ENCODE results near the gene CYTH1. TPM values are rescaled to one million over a fixed set of nuclear protein-coding genes. Genes with fewer than 3 reads are reported as not detected.
A peak's percentile ranks its signal among the peaks of the same experiment; 100 is the strongest.

CYTH1 gene
- total and polyA plus RNA-seq, 5 donors from 2014 or later = 202 to 487 (median 206) TPM

- H3K4me1 ChIP-seq (ENCODE audit: control insufficient read depth, insufficient read depth, low read length, poor library complexity, severe bottlenecking) = peaks cover 21% of the 10 kb centered on the region
- Mint-ChIP-seq H3K27me3 (no peaks in the 10 kb centered on the region), H3K4me1 (peaks cover 7 to 34% (median 26%) of the 10 kb centered on the region in 4 donors)
Observed at GRCh38 chr17:78669975-78670518, 112.0 kb downstream of the CYTH1 start.

GRCh38 chr17:78669256-78669974, 112.7 kb downstream of the CYTH1 start:
- H3K4me3 Mint-ChIP-seq = peak overlapping the region in 2 of 4 donors; percentile 42 to 66
- Histone ChIP-seq H3K4me3 (ENCODE audit: low read depth, low read length) (no peak overlapping the region), H3K36me3 (ENCODE audit: control insufficient read depth, insufficient read depth, low read length) (peaks cover 36% of the 10 kb centered on the region), H3K9me3 (ENCODE audit: control insufficient read depth in 2 of 2, low read length in 2 of 2) (no peaks in the 10 kb centered on the region), H3K27me3 (ENCODE audit: control insufficient read depth, insufficient read depth, low read length) (no peaks in the 10 kb centered on the region), H3K4me1 (ENCODE audit: control insufficient read depth, insufficient read depth, low read length, poor library complexity, severe bottlenecking) (peaks cover 21% of the 10 kb centered on the region), H3K27ac (ENCODE audit: insufficient read depth, low read length, poor library complexity, severe bottlenecking) (no peak overlapping the region)
- peaks cover 7 to 40% (median 27%) of the 10 kb centered on the region in 4 donors for H3K4me1 Mint-ChIP-seq
- DNase-seq (no peak), ATAC-seq (ENCODE audit: low read depth in 2 of 2) (no peak)
- peaks cover 25% of the 10 kb centered on the region for H3K36me3 Mint-ChIP-seq
- no peaks in the 10 kb centered on the region for H3K9me3 Mint-ChIP-seq
- H3K27me3 Mint-ChIP-seq = no peaks in the 10 kb centered on the region
- H3K27ac Mint-ChIP-seq = peak overlapping the region; percentile 67 to 81 (median 78)

More at GRCh38 chr17:78669975-78670518, 112.0 kb downstream of the CYTH1 start:
- Histone ChIP-seq H3K27me3 (ENCODE audit: control insufficient read depth, insufficient read depth, low read length) (no peaks in the 10 kb centered on the region), H3K9me3 (ENCODE audit: control insufficient read depth in 2 of 2, low read length in 2 of 2) (no peaks in the 10 kb centered on the region), H3K4me3 (ENCODE audit: low read depth, low read length) (no peak overlapping the region), H3K36me3 (ENCODE audit: control insufficient read depth, insufficient read depth, low read length) (peaks cover 42% of the 10 kb centered on the region), H3K27ac (ENCODE audit: insufficient read depth, low read length, poor library complexity, severe bottlenecking) (no peak overlapping the region)
- no peak for DNase-seq
- Mint-ChIP-seq H3K4me3 (peak overlapping the region in 2 of 4 donors; percentile 41 to 66), H3K9me3 (no peaks in the 10 kb centered on the region), H3K36me3 (peaks cover 30% of the 10 kb centered on the region), H3K27ac (peak overlapping the region in 2 of 3 donors; percentile 67 to 82)
- ATAC-seq (ENCODE audit: low read depth in 2 of 2) = no peak

- H3K36me3 Mint-ChIP-seq = peaks cover 23% of the 10 kb centered on the region
- H3K27me3 ChIP-seq (ENCODE audit: control insufficient read depth, insufficient read depth, low read length) = no peaks in the 10 kb centered on the region
- peaks cover 7 to 40% (median 27%) of the 10 kb centered on the region in 4 donors for H3K4me1 Mint-ChIP-seq
- no peaks in the 10 kb centered on the region for H3K9me3 ChIP-seq (ENCODE audit: control insufficient read depth in 2 of 2, low read length in 2 of 2)
- H3K27ac Mint-ChIP-seq = peak overlapping the region; percentile 67 to 81 (median 78)
- no peak for ATAC-seq (ENCODE audit: low read depth in 2 of 2)
- H3K4me3 Mint-ChIP-seq = peak overlapping the region in 2 of 4 donors; percentile 42 to 66
- no peak for DNase-seq
- H3K27ac ChIP-seq (ENCODE audit: insufficient read depth, low read length, poor library complexity, severe bottlenecking) = no peak overlapping the region
- H3K4me1 ChIP-seq (ENCODE audit: control insufficient read depth, insufficient read depth, low read length, poor library complexity, severe bottlenecking) = peaks cover 21% of the 10 kb centered on the region
- peaks cover 31% of the 10 kb centered on the region for H3K36me3 ChIP-seq (ENCODE audit: control insufficient read depth, insufficient read depth, low read length)
- H3K9me3 Mint-ChIP-seq = no peaks in the 10 kb centered on the region
- no peak overlapping the region for H3K4me3 ChIP-seq (ENCODE audit: low read depth, low read length)
- no peaks in the 10 kb centered on the region for H3K27me3 Mint-ChIP-seq
Observed at GRCh38 chr17:78668847-78669246, 113.2 kb downstream of the CYTH1 start.

- no peak overlapping the region for H3K27ac ChIP-seq (ENCODE audit: insufficient read depth, low read length, poor library complexity, severe bottlenecking)
- Mint-ChIP-seq H3K27me3 (no peaks in the 10 kb centered on the region), H3K36me3 (peaks cover 19% of the 10 kb centered on the region), H3K4me1 (peaks cover 7 to 43% (median 27%) of the 10 kb centered on the region in 4 donors), H3K9me3 (no peaks in the 10 kb centered on the region), H3K4me3 (peak overlapping the region in 1 of 4 donors; percentile 56), H3K27ac (peak overlapping the region in 2 of 3 donors; percentile 67 to 91)
- peaks cover 22% of the 10 kb centered on the region for H3K36me3 ChIP-seq (ENCODE audit: control insufficient read depth, insufficient read depth, low read length)
- DNase-seq (no peak), ATAC-seq (ENCODE audit: low read depth in 2 of 2) (no peak)
- no peak overlapping the region for H3K4me3 ChIP-seq (ENCODE audit: low read depth, low read length)
- no peaks in the 10 kb centered on the region for H3K27me3 ChIP-seq (ENCODE audit: control insufficient read depth, insufficient read depth, low read length)
- H3K9me3 ChIP-seq (ENCODE audit: control insufficient read depth in 2 of 2, low read length in 2 of 2) = no peaks in the 10 kb centered on the region
- peaks cover 21% of the 10 kb centered on the region for H3K4me1 ChIP-seq (ENCODE audit: control insufficient read depth, insufficient read depth, low read length, poor library complexity, severe bottlenecking)
Observed at GRCh38 chr17:78667741-78668640, 114.1 kb downstream of the CYTH1 start.

GRCh38 chr17:78667091-78667490, 115.0 kb downstream of the CYTH1 start:
- no peak for ATAC-seq (ENCODE audit: low read depth in 2 of 2)

GRCh38 chr17:78665952-78666920, 115.8 kb downstream of the CYTH1 start:
- no peaks in the 10 kb centered on the region for H3K9me3 Mint-ChIP-seq
- H3K27me3 Mint-ChIP-seq = no peaks in the 10 kb centered on the region
- H3K4me3 ChIP-seq (ENCODE audit: low read depth, low read length) = peak overlapping the region; percentile 53
- ATAC-seq (ENCODE audit: low read depth in 2 of 2) (peak; percentile 33 to 54), DNase-seq (peak in 2 of 3 donors; percentile 36 to 80)
- peak overlapping the region; percentile 84 to 90 (median 89) for H3K27ac Mint-ChIP-seq
- peak overlapping the region; percentile 28 to 76 (median 68) for H3K4me3 Mint-ChIP-seq
- H3K9me3 ChIP-seq (ENCODE audit: control insufficient read depth in 2 of 2, low read length in 2 of 2) = no peaks in the 10 kb centered on the region
- peaks cover 18% of the 10 kb centered on the region for H3K36me3 Mint-ChIP-seq
- peaks cover 7 to 43% (median 27%) of the 10 kb centered on the region in 4 donors for H3K4me1 Mint-ChIP-seq
- peaks cover 21% of the 10 kb centered on the region for H3K4me1 ChIP-seq (ENCODE audit: control insufficient read depth, insufficient read depth, low read length, poor library complexity, severe bottlenecking)
- no peaks in the 10 kb centered on the region for H3K27me3 ChIP-seq (ENCODE audit: control insufficient read depth, insufficient read depth, low read length)
- H3K36me3 ChIP-seq (ENCODE audit: control insufficient read depth, insufficient read depth, low read length) = peaks cover 16% of the 10 kb centered on the region
- H3K27ac ChIP-seq (ENCODE audit: insufficient read depth, low read length, poor library complexity, severe bottlenecking) = peak overlapping the region; percentile 47

More at GRCh38 chr17:78667091-78667490, 115.0 kb downstream of the CYTH1 start:
- Histone ChIP-seq H3K4me1 (ENCODE audit: control insufficient read depth, insufficient read depth, low read length, poor library complexity, severe bottlenecking) (peaks cover 21% of the 10 kb centered on the region), H3K27ac (ENCODE audit: insufficient read depth, low read length, poor library complexity, severe bottlenecking) (no peak overlapping the region), H3K36me3 (ENCODE audit: control insufficient read depth, insufficient read depth, low read length) (peaks cover 16% of the 10 kb centered on the region), H3K4me3 (ENCODE audit: low read depth, low read length) (no peak overlapping the region), H3K9me3 (ENCODE audit: control insufficient read depth in 2 of 2, low read length in 2 of 2) (no peaks in the 10 kb centered on the region), H3K27me3 (ENCODE audit: control insufficient read depth, insufficient read depth, low read length) (no peaks in the 10 kb centered on the region)
- Mint-ChIP-seq H3K4me3 (peak overlapping the region in 3 of 4 donors; percentile 28 to 76 (median 65)), H3K9me3 (no peaks in the 10 kb centered on the region), H3K27me3 (no peaks in the 10 kb centered on the region), H3K27ac (peak overlapping the region; percentile 71 to 89 (median 84)), H3K36me3 (peaks cover 18% of the 10 kb centered on the region), H3K4me1 (peaks cover 7 to 43% (median 27%) of the 10 kb centered on the region in 4 donors)
- DNase-seq = no peak
